IMR-90 (cell line): ENCODE measurements around the gene AREL1.

ENCODE experiments used
- CEBPB ChIP-seq: IDR thresholded peaks from 2 replicates; pipeline ENCODE4 v1.6.1; 2012; ENCODE audit warnings: low read depth, low read length, improper control_type of control experiment
- FOS ChIP-seq: fragments of 150-350 bp; IDR thresholded peaks from 2 replicates; pipeline ENCODE4 v1.6.1; 2016; ENCODE audit warnings: low read depth, low read length
- MXI1 ChIP-seq: IDR thresholded peaks from 2 replicates; pipeline ENCODE4 v1.6.1; 2012; ENCODE audit warnings: low read depth, mild to moderate bottlenecking, low read length, moderate library complexity, borderline replicate concordance
- POLR2A ChIP-seq: IDR thresholded peaks from 2 replicates; pipeline ENCODE4 v1.6.1; 2012; ENCODE audit warnings: mild to moderate bottlenecking, low read depth, low read length
- RAD21 ChIP-seq: IDR thresholded peaks from 2 replicates; pipeline ENCODE4 v1.6.1; 2012; ENCODE audit warnings: low read length, improper control_type of control experiment
- RCOR1 ChIP-seq: IDR thresholded peaks from 2 replicates; pipeline ENCODE4 v1.6.1; 2012; ENCODE audit warnings: mild to moderate bottlenecking, low read length, improper control_type of control experiment; ENCODE audit not compliant: insufficient replicate concordance
- RFX5 ChIP-seq: IDR thresholded peaks from 2 replicates; pipeline ENCODE4 v1.8.0; 2012; ENCODE audit warnings: low read depth, mild to moderate bottlenecking, low read length, moderate library complexity
- SMC3 ChIP-seq: fragments of 150-350 bp; IDR thresholded peaks from 2 replicates; pipeline ENCODE4 v1.6.1; 2016; ENCODE audit warnings: low read depth, mild to moderate bottlenecking, antibody characterized with exemption, low read length, moderate library complexity
- TF ChIP-seq, protein P1 (sequence below): conservative IDR thresholded peaks from 2 replicates; pipeline ENCODE4 v1.5.1; 2012; ENCODE audit warnings: mild to moderate bottlenecking, low read depth, low read length, improper control_type of control experiment
- TF ChIP-seq, protein P2 (sequence below): fragments of 150-350 bp; IDR thresholded peaks from 2 replicates; pipeline ENCODE4 v1.6.1; 2016; ENCODE audit warnings: low read depth, mild to moderate bottlenecking, low read length, moderate library complexity, borderline replicate concordance
- TF ChIP-seq, protein P3 (sequence below): fragments of 150-350 bp; IDR thresholded peaks from 2 replicates; pipeline ENCODE4 v1.6.1; 2017; ENCODE audit warnings: mild to moderate bottlenecking, antibody characterized with exemption, low read length, low read depth

DNA sequence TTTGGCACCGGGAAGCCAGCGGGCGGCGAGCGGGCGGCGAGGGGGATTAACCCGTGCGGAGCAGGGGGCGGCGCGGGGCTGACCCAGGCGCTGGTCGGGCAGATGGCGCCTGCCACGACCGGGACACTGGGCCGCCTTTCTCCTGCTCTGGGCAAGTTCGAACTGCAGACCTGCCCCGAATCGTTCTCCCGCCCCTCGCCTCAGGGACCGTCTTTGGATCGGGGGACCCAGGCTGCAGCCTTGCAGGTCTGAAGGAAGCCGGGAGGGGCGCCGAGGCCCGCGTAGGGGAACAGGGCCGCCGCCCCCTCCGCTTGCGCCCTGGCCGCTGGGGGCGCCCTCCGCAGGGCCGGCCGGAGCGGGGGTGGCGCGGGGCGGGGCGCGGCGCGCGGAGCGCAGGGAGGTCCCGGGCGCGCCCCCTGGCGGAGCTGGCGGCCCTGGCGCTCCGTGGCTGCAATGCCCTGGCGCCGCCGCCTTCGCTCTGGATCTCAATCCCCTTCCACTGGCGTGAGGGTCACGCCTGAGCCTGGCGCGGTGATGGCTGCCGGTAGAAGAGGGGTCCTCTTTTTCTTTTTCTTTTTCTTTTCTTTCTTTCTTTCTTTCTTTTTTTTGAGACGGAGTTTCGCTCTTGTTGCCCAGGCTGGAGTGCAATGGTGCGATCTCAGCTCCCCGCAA lies 100.4 kb downstream of the AREL1 start:
- TF ChIP-seq, protein P1, sequence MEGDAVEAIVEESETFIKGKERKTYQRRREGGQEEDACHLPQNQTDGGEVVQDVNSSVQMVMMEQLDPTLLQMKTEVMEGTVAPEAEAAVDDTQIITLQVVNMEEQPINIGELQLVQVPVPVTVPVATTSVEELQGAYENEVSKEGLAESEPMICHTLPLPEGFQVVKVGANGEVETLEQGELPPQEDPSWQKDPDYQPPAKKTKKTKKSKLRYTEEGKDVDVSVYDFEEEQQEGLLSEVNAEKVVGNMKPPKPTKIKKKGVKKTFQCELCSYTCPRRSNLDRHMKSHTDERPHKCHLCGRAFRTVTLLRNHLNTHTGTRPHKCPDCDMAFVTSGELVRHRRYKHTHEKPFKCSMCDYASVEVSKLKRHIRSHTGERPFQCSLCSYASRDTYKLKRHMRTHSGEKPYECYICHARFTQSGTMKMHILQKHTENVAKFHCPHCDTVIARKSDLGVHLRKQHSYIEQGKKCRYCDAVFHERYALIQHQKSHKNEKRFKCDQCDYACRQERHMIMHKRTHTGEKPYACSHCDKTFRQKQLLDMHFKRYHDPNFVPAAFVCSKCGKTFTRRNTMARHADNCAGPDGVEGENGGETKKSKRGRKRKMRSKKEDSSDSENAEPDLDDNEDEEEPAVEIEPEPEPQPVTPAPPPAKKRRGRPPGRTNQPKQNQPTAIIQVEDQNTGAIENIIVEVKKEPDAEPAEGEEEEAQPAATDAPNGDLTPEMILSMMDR: peak; percentile 82
- TF ChIP-seq RAD21: peak; percentile 55
- no peak for TF ChIP-seq CEBPB
- TF ChIP-seq FOS: no peak; the same call in 1 of the 2 replicates
- TF ChIP-seq POLR2A: no peak
- no peak for TF ChIP-seq RCOR1
- TF ChIP-seq RFX5: no peak
- TF ChIP-seq, protein P2, sequence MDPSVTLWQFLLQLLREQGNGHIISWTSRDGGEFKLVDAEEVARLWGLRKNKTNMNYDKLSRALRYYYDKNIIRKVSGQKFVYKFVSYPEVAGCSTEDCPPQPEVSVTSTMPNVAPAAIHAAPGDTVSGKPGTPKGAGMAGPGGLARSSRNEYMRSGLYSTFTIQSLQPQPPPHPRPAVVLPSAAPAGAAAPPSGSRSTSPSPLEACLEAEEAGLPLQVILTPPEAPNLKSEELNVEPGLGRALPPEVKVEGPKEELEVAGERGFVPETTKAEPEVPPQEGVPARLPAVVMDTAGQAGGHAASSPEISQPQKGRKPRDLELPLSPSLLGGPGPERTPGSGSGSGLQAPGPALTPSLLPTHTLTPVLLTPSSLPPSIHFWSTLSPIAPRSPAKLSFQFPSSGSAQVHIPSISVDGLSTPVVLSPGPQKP: no peak
- TF ChIP-seq, protein P3, sequence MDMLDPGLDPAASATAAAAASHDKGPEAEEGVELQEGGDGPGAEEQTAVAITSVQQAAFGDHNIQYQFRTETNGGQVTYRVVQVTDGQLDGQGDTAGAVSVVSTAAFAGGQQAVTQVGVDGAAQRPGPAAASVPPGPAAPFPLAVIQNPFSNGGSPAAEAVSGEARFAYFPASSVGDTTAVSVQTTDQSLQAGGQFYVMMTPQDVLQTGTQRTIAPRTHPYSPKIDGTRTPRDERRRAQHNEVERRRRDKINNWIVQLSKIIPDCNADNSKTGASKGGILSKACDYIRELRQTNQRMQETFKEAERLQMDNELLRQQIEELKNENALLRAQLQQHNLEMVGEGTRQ: no peak
- TF ChIP-seq MXI1: no peak
- TF ChIP-seq SMC3: peak; percentile 68
